GM18520 (cell line): ENCODE measurements around the gene ZNF214.

Experiments used
- ATAC-seq: cut with Tn5 transposase; IDR thresholded peaks from one replicate; pipeline ENCODE4 v1.9.1; 2021; ENCODE audit not compliant: unreplicated experiment

The ZNF214 gene

DNA sequence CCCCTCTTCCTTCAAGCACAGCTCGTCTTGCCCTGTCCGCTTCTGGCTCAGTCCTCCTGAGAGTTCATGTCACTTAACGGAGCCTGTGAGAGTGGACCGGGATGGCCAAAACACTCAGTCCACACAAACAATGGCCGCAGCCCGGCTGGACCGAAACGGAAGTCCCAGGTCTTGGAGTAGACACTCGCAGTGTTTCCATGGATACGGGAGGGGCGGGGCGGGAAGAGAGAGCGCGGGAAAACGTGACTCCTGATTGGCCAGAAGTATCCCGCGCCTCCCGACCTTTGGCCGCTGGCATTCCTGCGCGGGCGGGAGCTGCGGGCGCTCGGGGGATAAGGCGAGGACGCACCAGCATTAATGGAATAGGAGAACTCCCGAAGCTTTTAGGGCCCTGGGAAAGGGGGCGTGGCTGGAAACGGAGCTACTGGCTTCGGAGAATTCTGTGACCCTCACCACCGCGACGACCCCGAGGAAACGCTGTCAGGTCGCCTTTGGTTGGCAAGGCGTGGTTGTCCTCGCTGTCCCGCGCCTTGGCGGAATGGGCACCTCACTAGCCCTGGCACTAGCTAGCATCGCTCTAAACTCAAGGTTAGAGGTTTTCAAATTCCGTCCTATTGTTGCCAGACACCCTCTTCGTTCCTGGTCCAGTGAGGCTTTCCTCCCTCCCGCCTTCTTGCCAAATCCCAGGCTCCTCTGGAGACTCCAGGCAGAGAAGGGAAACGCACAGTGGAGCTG is at the start of gene ZNF214, which contains the start of gene NLRP14:
Gene ZNF214 (minus strand): TSS at position 164 of the 735 bp plus-strand sequence. CDS start 17,511 bp downstream, outside the sequence.
Gene NLRP14 (plus strand): TSS at position 297 of the 735 bp plus-strand sequence. CDS start 18,108 bp downstream, outside the sequence.
- ATAC-seq, result no peak

DNA sequence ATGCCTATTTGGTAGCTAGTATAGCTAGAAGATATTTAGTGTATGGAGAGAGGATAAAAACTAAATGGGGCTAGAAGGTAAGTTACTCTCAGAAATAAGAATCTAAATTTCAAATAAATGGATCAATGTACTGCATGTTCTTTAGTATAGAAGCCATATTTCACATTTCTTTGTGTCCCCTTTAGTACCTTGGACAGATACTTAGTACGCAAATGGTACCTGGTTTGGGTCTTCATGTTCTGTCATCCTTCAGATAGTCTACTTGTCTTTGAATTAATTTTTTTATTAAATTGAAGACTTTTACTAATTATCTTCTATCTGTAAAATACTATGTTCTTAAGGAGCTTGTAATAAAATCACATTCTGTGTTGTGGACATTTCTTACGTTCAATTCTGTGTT is 42.4 kb upstream of the ZNF214 start:
- no peak for ATAC-seq

DNA sequence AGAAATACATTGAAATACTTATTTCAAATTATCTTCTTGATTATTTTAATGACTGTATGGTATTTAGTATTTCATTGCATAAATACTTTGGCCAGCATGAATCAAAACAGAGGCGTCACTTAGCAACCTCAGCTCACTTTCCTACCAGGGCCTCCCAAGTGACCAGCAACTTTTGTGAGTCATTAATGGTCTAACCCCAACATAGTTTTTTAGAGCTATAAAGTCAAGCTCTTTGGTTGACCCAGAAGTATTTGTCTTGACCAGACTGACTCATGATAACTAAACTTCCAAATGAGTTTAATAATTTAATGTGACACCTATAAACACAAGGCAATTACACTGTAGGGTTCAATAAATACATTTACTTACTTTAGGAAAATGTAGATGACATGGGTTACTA is 40.7 kb upstream of the ZNF214 start:
- ATAC-seq, result no peak

DNA sequence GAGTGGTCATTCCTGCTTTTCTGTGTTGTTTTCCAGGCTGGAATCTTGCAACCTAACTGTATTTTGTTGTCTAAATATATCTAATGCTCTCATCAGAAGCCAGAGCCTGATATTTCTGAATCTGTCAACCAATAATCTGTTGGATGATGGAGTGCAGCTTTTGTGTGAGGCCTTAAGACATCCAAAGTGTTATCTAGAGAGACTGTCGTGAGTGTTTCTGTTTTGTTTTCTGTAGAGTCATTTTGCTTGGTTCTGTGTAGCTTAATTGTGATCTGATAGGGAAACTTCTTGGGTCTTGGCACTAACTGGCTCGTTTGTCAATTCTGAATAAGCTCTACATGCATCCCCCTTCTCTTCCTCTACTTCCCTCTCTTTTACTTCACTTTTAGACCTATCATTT is 37.5 kb upstream of the ZNF214 start:
- ATAC-seq, result no peak

DNA sequence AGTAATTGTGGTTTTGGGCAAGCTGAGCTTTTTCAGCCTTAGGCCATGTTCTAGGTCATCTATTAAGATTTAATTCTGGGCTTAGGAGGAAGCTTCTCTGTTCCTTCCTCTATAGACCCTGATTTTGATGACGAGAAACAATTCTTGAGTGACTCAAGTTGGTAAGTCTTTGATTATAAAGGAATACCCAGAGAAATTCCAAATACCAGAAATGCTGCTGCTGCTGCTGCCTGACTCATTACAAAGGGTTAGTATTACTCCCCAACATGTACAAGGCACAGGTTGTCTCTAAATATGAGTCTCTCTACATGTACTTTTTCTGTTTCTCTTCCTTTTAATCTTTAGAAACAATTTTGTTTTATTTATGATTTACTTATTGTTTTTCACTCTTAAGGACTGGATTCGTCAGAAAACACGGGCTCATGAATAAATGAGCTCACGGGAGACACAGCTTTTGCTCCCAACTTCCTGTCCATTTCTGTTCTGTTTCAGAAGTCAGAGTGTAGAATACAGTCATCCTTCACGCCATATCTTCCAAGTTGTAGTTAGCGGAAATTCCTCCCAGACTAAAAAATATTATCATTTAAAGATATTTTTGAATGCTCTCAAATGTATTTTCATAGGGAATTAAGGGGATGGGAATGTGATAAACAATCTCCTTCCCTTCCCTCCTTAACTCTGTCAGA is 36.8 kb upstream of the ZNF214 start:
- no peak for ATAC-seq

DNA sequence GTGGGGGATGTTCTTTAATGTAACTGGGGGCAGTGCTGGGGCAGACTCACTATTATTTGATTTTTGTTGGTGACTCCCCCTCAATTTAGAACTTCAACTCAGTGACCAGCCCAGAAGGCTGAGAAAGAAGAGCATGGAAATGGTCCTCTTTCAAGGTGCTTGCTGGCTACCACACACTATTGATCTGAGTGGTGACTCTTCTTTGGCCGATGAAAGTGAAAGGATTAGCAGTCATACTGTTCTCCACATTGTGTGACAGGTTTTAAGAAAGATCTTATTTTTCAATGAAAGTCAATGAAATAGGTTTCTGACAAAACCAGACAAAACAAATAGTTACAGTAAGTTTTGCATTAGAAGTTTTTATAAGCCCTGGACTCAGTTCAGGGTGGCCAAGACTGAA is 30.0 kb upstream of the ZNF214 start:
- peak; percentile 55 for ATAC-seq

DNA sequence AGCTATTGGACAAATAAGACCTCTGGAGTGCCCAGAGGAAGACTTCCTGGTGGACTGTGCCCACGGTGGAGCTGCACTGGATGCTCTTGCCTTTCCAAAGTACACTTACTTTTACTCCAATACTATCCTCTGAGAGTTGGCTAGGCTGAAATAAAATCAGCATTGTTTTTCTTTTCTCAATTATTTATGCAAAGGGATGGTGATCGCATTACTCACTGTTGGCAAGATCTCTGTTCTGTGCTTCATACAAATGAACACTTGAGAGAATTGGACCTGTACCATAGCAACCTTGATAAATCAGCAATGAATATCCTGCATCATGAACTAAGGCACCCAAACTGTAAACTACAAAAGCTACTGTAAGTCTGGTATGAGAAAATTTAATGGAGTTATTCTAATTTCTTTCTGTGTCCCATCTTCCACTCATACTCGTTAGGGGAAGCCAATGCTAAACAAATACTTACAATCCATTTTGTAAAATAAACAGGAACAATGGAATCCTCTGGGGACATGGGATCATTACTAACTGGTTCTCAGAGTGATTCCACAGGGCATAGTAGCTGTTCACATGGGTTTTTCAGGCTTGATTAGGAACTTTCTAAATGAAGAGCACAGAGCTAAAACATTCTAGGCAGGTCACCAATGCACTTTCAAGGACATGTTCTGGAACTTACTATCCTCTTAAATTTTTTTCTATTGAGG is 26.5 kb upstream of the ZNF214 start:
- no peak for ATAC-seq

DNA sequence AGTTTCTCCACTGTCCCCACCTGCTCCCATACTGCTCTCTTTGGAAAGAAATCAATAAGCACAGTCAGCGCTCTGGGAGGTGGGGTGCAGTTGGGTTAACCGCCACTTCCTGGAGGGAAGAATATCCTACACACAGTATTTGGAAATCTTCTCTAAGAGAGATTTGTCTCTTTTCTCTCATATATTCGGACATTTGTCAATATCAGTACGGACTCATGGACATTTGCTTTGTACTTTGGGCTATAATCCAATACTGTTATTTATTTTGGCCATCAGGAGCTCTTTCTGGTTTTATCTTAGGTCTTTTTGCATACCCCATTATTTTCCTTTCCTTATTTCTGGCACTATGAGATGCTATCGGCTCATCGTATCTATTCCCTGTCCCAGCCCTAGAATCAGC is 13.9 kb upstream of the ZNF214 start:
- no peak for ATAC-seq

DNA sequence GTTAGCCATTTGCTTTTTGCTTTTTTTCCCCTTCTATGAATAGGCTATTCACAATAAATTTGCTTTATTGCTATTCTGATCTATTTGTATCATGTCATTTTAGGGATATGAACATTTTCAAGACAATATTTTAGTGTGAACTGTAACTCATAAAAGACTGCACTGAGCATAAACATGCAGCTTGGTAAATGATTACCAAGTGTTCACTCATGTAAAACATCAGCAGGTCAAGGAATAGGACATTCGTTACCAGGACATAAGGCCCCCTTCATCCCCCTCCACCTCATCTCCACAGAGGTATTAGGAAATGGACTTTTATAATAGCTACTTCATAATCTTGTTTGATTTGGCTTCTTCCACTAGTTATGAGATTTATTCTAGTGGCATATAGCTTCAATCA is 12.5 kb upstream of the ZNF214 start:
- no peak for ATAC-seq

DNA sequence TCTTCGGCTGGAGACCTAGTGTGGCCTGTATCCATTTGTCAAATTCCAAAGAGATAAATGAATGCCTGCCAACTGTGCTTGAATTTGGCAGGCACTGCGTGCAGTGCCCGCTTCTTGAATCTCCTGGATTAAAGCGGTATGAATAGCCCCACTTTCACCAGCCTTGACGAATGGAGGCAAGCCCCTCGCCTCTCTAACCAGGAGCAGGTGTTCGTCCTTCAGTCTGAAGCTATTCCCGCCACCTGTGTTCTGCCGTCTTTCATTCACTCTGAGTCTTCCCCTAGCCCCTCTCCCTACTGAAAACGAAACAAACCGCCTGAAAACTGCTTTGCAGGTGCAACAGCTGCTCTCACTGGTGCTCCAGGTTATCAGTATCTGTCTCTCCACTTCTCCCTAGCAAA is 11.3 kb upstream of the ZNF214 start:
- no peak for ATAC-seq

DNA sequence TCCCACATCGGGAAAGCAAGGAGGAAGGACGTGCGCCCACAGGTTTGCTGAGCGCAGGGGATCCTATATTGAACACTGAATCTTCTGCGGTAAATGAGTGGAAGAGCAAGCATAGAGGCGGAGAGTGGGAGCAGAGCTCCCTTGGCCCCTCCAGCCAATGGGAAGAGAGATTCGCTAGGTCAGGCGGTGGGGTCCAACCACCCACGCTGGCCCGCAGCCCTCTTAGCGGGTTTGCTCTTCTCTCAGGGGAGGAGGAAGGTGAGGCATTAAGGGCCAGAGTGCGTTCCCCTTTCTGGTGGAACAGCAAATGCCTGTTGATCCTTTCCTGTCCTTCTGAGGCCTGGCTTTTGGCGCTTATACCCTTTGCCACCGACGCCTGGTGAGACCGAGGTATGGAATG is 10.7 kb upstream of the ZNF214 start:
- no peak for ATAC-seq

DNA sequence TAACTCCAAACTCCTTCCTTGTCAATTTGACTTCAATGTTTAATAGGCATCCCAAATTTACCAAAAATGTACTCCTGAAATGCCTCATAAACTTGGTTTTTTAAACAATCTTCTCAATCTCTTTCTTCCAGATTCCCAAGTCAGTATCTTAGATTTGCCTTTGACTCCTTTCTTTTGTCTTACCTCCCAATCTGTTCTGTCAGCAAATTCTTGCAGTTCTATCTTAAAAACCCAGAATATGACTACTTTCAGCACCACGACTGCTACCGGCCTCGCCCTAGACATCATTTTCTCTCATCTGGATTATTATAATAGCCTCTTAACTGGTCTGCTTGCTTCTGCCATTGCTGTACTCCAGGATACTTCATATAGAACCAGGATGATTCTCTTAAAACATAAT is 8.0 kb upstream of the ZNF214 start:
- no peak for ATAC-seq

DNA sequence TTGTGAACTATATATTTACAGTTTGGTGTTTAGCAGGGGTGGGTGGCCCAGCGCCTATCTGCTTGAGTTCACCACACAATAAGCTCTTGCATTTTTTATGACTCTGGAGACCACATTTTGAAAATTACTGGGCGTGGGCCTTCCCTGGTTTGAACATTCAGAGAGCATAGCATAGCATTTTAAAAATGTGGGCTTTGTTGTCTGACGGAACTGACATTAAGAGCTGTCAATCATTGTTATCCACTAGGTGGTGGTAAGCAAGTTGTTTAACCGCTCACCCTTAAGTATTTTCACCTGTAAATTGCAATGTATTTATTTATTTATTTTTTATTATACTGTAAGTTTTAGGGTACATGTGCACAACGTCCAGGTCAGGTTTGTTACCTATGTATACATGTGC is 1.2 kb upstream of the ZNF214 start:
- no peak for ATAC-seq

DNA sequence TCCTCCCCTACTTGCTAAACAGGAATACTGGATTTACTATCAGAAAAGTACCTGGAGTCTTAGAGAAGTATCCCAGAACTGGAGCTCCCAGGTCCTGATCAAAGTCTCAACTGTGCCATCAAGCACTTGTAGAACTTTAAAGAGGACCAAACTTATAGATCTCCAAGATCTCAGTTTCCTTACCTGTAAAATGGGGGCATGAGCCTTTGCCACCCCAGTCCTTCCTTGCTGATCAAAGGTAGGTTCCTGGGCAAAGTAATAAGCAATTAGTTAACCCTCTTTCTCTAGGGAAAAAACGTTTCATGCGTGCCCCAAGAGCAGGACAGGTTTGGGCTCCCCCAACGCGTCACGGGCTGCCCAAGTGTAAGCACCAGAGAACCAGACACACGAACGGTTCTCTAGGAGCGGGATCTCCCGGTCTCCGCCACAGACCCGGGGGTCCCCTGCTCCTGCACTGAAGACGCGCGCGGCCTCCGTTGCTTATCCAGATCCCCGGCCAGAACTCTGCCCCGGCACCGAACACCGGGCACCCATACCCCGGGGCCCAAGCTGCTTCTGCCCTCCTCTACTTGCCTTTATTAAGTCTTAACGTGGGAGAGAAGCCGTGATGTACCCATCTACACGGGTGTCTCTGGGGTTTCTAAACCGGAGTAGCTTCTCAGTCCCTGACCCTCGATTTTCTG is 505 bp downstream of the ZNF214 start:
- no peak for ATAC-seq

DNA sequence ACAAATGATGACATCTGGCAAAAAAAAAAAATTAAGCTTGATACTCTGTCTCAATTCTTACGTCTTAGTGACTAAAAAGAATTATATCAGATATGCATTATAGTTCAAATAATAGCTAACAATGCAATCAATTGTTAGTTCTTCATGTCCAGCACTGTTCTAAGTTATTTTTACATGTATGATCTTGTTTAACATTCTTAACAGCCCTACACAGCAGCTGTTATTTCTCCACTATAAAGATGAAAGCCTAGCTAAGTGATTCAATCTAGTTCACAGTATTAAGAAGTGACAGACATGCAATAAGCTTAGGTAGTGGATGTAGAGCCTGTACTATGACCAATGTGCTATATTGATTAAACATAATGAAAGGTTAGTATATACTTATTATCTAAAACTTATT is 4.1 kb downstream of the ZNF214 start:
- no peak for ATAC-seq

DNA sequence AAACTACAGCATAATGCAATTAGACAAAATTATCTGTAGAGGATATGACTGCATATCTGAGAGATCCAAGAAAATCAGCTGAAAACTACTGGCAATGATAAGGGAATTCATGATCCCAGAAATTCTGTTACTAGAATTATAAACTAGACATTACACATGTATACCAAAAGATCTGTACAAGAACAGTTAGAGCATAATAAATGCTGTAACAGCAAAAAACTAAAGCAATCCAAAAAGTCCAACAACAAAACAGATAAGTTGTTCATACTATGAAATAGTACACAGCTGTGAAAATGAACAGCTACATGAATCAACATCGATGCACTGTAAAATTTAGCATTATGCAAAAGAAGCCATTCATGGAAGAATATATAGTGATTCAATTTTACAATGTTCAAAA is 6.0 kb downstream of the ZNF214 start:
- no peak for ATAC-seq

DNA sequence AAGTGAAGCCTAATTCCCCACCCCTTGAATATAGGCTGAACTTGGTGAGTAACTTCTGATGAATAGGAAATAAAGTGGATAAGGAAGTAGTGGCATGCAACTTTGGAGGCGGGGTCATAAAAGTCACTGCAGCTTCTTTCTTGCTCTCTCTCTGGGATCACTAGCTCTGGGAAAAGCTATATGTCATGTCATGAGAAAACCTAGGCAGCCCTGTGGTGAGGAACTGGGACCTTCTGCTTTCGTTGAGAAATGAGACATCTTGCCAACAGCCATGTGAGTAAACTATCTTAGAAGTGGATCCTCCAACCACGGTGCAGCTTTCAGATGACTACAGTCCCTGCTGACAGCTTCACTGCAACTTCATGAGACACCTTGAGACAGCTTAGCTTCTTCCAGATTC is 15.7 kb downstream of the ZNF214 start:
- no peak for ATAC-seq

DNA sequence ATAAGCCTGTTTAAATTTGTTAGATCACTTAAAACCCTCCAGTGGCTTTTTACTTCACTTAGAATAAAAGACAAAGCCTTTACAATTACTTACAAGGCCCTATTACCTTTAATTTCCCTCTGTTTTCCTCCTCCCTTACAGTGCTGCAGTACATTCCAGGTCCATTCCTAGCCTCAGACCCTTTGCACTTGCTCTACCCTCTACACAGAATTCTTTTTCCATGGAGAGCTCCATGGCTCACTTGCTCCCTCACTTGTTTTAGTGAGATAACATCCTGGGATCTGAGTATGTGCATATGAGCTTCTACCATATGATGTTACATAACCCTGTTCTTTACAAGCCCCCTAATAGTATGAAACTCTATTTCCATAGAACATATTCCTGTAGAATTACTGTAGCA is 24.4 kb downstream of the ZNF214 start:
- ATAC-seq, result no peak

DNA sequence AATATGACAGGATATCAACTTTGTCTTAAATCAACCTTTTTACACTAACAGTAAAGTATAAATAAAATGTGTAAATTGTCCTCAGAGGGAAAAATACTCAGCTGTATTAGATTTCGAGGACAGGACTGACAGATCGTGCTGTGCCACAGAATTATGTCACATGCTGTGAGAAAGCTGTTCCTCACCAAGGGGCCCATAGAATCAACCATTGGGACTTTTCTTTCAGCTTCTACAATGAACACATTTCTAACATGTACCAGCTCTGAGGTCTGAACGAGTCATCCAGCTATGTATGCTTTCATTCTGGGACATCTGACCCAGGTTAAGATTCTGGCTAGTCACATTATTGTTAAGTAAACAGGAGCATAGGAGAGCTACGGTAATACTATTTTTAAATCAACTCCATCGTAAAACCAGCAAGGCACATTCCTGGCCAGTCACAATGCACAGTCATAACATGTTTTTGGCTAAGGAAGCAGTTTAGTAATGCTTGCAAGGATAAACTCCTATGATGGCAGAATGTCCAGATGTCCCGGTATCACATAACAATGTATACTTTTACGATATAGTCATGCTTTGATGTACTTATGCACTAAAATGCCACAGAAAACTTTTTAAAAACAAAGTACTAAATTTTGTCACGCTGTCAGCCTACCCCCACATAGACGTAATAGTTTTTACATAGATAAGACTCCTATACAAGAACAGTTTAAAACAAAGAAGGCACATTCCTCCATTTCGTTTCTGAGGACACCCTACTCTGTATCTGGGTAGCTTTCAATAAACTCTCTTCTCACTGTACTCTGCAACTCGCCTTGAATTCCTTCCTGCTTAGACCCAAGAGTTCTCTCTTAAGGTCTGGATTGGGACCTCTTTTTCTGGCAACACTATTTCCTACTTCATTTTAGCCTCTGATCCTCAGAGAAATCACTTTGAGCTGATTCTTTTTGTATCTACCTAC is 27.4 kb downstream of the ZNF214 start:
- no peak for ATAC-seq

DNA sequence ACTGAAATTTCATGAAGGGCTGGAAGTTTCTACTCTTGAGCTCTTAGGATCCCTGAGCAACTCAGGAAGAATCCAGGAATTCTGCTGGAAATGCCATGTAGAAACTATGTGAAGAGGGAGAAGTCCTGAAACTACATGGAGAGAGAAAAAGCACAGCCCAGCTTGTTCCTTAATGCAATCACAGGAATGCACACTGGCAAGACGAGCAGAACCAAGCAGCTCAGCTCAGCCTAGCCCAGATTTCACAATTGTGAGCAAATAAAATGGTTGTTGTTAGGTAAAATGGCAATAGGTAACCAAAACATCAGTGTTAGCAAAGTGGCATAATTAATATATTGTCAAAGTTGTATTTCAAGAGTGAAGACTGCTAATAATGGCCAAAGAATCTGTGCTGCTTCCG is 28.1 kb downstream of the ZNF214 start:
- ATAC-seq, result no peak
